Caco-2 (cell line): Measurements from ENCODE around the gene RBP2. TPM values are rescaled to one million over a fixed set of nuclear protein-coding genes. Genes with fewer than 3 reads are reported as not detected.

Source experiments
- BruUV-seq: library from RNA; stranded (reverse); fragments of 400-500 nt; replicated peaks from 2 replicates; lab custom pipeline; 2021; lab: Mats Ljungman, UMichigan
- CTCF ChIA-PET: fragments of 300-600 bp; sonication (Branson Sonifier 250); formaldehyde crosslinking; loops from one replicate; lab custom pipeline; 2022; ENCODE audit warnings: antibody characterized with exemption; lab: Charles Lee
- POLR2A ChIA-PET: fragments of 300-600 bp; sonication (Branson Sonifier 250); formaldehyde crosslinking; loops from one replicate; lab custom pipeline; 2022; ENCODE audit warnings: antibody characterized with exemption; lab: Charles Lee
- DNase-seq, 2 experiments: peaks; one replicate each; pipeline versions ENCODE4 v3.0.0 to v3.0.0-alpha.2; 2020 to 2022
- H3K27me3 ChIP-seq: replicated peaks from 2 replicates; pipeline ENCODE4 v1.6.0; 2011; ENCODE audit warnings: low read length; ENCODE audit not compliant: control insufficient read depth, insufficient read depth
- H3K36me3 ChIP-seq: 2 replicates; pipeline ENCODE4 v1.5.1; 2011; ENCODE audit warnings: low read length; ENCODE audit not compliant: control insufficient read depth, insufficient read depth
- H3K4me1 ChIP-seq: fragments of 250-450 bp; sonication (Bioruptor Pico); 2 replicates; pipeline ENCODE4 v1.5.1; 2020; ENCODE audit warnings: mild to moderate bottlenecking
- H3K4me3 ChIP-seq: 2 replicates; pipeline ENCODE4 v1.5.1; 2011; ENCODE audit warnings: low read depth, mild to moderate bottlenecking, control low read depth, low read length
- H3K9me3 ChIP-seq: fragments of 250-450 bp; sonication (Bioruptor Pico); 2 replicates; pipeline ENCODE4 v1.5.1; 2020; ENCODE audit warnings: mild to moderate bottlenecking, moderate library complexity
- H3K27ac Mint-ChIP-seq: one replicate; pipeline ENCODE4 v1.8.0; 2022; ENCODE audit warnings: mixed read lengths; ENCODE audit not compliant: unreplicated experiment
- H3K27me3 Mint-ChIP-seq: one replicate; pipeline ENCODE4 v1.8.0; 2022; ENCODE audit warnings: mixed read lengths; ENCODE audit not compliant: insufficient read depth, unreplicated experiment
- H3K36me3 Mint-ChIP-seq: one replicate; pipeline ENCODE4 v1.8.0; 2022; ENCODE audit warnings: mild to moderate bottlenecking, mixed read lengths; ENCODE audit not compliant: insufficient read depth, unreplicated experiment
- H3K4me1 Mint-ChIP-seq: one replicate; pipeline ENCODE4 v1.8.0; 2022; ENCODE audit warnings: low read depth, mixed read lengths; ENCODE audit not compliant: unreplicated experiment
- H3K4me3 Mint-ChIP-seq: one replicate; pipeline ENCODE4 v1.8.0; 2022; ENCODE audit warnings: mild to moderate bottlenecking, moderate library complexity, mixed read lengths; ENCODE audit not compliant: unreplicated experiment
- H3K9me3 Mint-ChIP-seq: one replicate; pipeline ENCODE4 v1.8.0; 2022; ENCODE audit warnings: mixed read lengths; ENCODE audit not compliant: unreplicated experiment
- CTCF ChIP-seq, 2 experiments: fragments of 200-600 bp in 1 of 2; IDR thresholded peaks; 1 replicate in 1 of 2; 2 replicates in 1 of 2; pipeline versions ENCODE4 v1.5.1 to v1.8.0; 2011 to 2022; ENCODE audit warnings: antibody characterized with exemption in 1 of 2, control low read depth in 1 of 2, inconsistent platforms in 1 of 2, low read depth in 1 of 2, low read length in 1 of 2, mild to moderate bottlenecking in 1 of 2, moderate library complexity in 1 of 2; ENCODE audit not compliant: insufficient read depth in 1 of 2, severe bottlenecking in 1 of 2, unreplicated experiment in 1 of 2
- intact Hi-C: fragments of 100-400 bp; cut with micrococcal nuclease; formaldehyde crosslinking; loops from one replicate; pipeline ENCODE4 v1.10.0; 2022; ENCODE audit not compliant: unreplicated experiment
- total RNA-seq: library from RNA; stranded (reverse); gene quantifications from 2 replicates; pipeline ENCODE4 v1.2.3, GENCODE V29; 2022

RBP2 gene
- total RNA-seq, 1 experiment from 2014 or later, result 28.0 TPM

GRCh38 chr3:139518926-139519842 is 42.9 kb upstream of the RBP2 start:
- intact Hi-C loops, result no loop called here
- no peaks in the 10 kb centered on the region for H3K36me3 ChIP-seq
- Mint-ChIP-seq H3K4me1 (no peaks in the 10 kb centered on the region), H3K9me3 (no peaks in the 10 kb centered on the region), H3K36me3 (peaks cover 6% of the 10 kb centered on the region), H3K27me3 (no peaks in the 10 kb centered on the region), H3K27ac (no peak overlapping the region), H3K4me3 (no peak overlapping the region)
- DNase-seq, result no peak
- no peak overlapping the region for H3K4me3 ChIP-seq
- BruUV-seq, result no TSS peak
- no peak for TF ChIP-seq CTCF (IDR thresholded peaks at IDR 0.05; ENCODE audit: insufficient read depth in 1 of 2, low read depth in 1 of 2, low read length in 1 of 2, severe bottlenecking in 1 of 2, unreplicated experiment in 1 of 2)
- ChIA-PET CTCF (interaction anchor here (0.6 kb wide), 1 partner anchor 19 kb away, joined by 3 read pairs; no protein-coding TSS in a partner anchor), POLR2A (no interaction called here)
- no peaks in the 10 kb centered on the region for H3K9me3 ChIP-seq
- no peaks in the 10 kb centered on the region for H3K27me3 ChIP-seq
- H3K4me1 ChIP-seq, result no peaks in the 10 kb centered on the region

GRCh38 chr3:139518306-139518705 is 42.0 kb upstream of the RBP2 start:
- ChIA-PET POLR2A (no interaction called here), CTCF (interaction anchor here (0.6 kb wide), 1 partner anchor 43 kb away, joined by 3 read pairs; no protein-coding TSS in a partner anchor)
- Histone ChIP-seq H3K4me3 (no peak overlapping the region), H3K4me1 (no peaks in the 10 kb centered on the region), H3K27me3 (no peaks in the 10 kb centered on the region), H3K9me3 (no peaks in the 10 kb centered on the region), H3K36me3 (no peaks in the 10 kb centered on the region)
- intact Hi-C loops, result no loop called here
- no peak for TF ChIP-seq CTCF (IDR thresholded peaks at IDR 0.05; ENCODE audit: insufficient read depth in 1 of 2, low read depth in 1 of 2, low read length in 1 of 2, severe bottlenecking in 1 of 2, unreplicated experiment in 1 of 2)
- no peak overlapping the region for H3K27ac Mint-ChIP-seq
- no TSS peak for BruUV-seq
- no peaks in the 10 kb centered on the region for H3K27me3 Mint-ChIP-seq
- H3K4me1 Mint-ChIP-seq, result no peaks in the 10 kb centered on the region
- H3K4me3 Mint-ChIP-seq, result no peak overlapping the region
- DNase-seq, result no peak
- peaks cover 6% of the 10 kb centered on the region for H3K36me3 Mint-ChIP-seq
- no peaks in the 10 kb centered on the region for H3K9me3 Mint-ChIP-seq

- Histone ChIP-seq H3K4me3 (no peak overlapping the region), H3K27me3 (no peaks in the 10 kb centered on the region), H3K9me3 (no peaks in the 10 kb centered on the region), H3K36me3 (no peaks in the 10 kb centered on the region), H3K4me1 (no peaks in the 10 kb centered on the region)
- H3K27me3 Mint-ChIP-seq, result no peaks in the 10 kb centered on the region
- peaks cover 6% of the 10 kb centered on the region for H3K36me3 Mint-ChIP-seq
- no peaks in the 10 kb centered on the region for H3K4me1 Mint-ChIP-seq
- H3K27ac Mint-ChIP-seq, result no peak overlapping the region
- no peaks in the 10 kb centered on the region for H3K9me3 Mint-ChIP-seq
- no peak for DNase-seq
- H3K4me3 Mint-ChIP-seq, result no peak overlapping the region
- no TSS peak for BruUV-seq
- TF ChIP-seq CTCF (IDR thresholded peaks at IDR 0.05; ENCODE audit: insufficient read depth in 1 of 2, low read depth in 1 of 2, low read length in 1 of 2, severe bottlenecking in 1 of 2, unreplicated experiment in 1 of 2), result no peak
- POLR2A ChIA-PET, result no interaction called here
- CTCF ChIA-PET, result interaction anchor here (0.6 kb wide), 1 partner anchor 42 kb away, joined by 3 read pairs; no protein-coding TSS in a partner anchor
- intact Hi-C loops, result no loop called here
These were observed 41.2 kb upstream of the RBP2 start for GRCh38 chr3:139517321-139518065.
